ENCODE data around the gene DNAJC16. TPM values are rescaled to one million over a fixed set of nuclear protein-coding genes. Genes with fewer than 3 reads are reported as not detected.
A peak's percentile ranks its signal among the peaks of the same experiment; 100 is the strongest.
"Not testable (repeated sequence)": the region's sequence is repeated elsewhere in the genome, so short reads cannot be mapped to it uniquely, and the experiment has no call there.

Gene DNAJC16
- total and polyA plus RNA-seq, 4 donors = 3.3 to 14.2 (median 11.1) TPM

GRCh38 chr1:15603966-15604282 is 77.3 kb downstream of the DNAJC16 start:
- Histone ChIP-seq H3K27ac (ENCODE audit: low read depth in 1 of 2, low read length in 2 of 2) (peak overlapping the region; percentile 70 to 86), H3K9ac (ENCODE audit: low read depth in 1 of 2, low read length in 2 of 2) (peak overlapping the region in 1 of 2 donors; percentile 36), H3K4me3 (ENCODE audit: low read depth in 1 of 3, low read length in 3 of 3) (peak overlapping the region; percentile 67 to 97 (median 75)), H3K4me1 (ENCODE audit: control insufficient read depth in 4 of 4, insufficient read depth in 4 of 4, low read length in 3 of 4) (peaks cover 3 to 37% (median 25%) of the 10 kb centered on the region in 4 donors)
- H3K27me3 ChIP-seq (ENCODE audit: control insufficient read depth in 4 of 4, insufficient read depth in 4 of 4, low read length in 3 of 4); H3K36me3 ChIP-seq (ENCODE audit: control insufficient read depth in 4 of 4, insufficient read depth in 3 of 4, low read depth in 1 of 4, low read length in 3 of 4); DNase-seq (ENCODE audit: low spot score); H3K9me3 ChIP-seq (ENCODE audit: control insufficient read depth in 4 of 4, low read length in 3 of 4): not testable (repeated sequence)
- TF ChIP-seq HNF4A (conservative IDR thresholded peaks at IDR 0.05) (peak in 1 of 2 donors; percentile 1), FOXA2 (IDR thresholded peaks at IDR 0.05) (peak; percentile 9), RXRA (IDR thresholded peaks at IDR 0.05) (peak; percentile 28 to 42)
- 47% methylated on average over 13 of the region's 13 CpGs for WGBS

GRCh38 chr1:15604400-15604799 is 77.8 kb downstream of the DNAJC16 start:
- not testable (repeated sequence) for H3K4me3 ChIP-seq (ENCODE audit: low read depth in 1 of 3, low read length in 3 of 3); H3K9ac ChIP-seq (ENCODE audit: low read depth in 1 of 2, low read length in 2 of 2); H3K9me3 ChIP-seq (ENCODE audit: control insufficient read depth in 4 of 4, low read length in 3 of 4); H3K27me3 ChIP-seq (ENCODE audit: control insufficient read depth in 4 of 4, insufficient read depth in 4 of 4, low read length in 3 of 4); H3K36me3 ChIP-seq (ENCODE audit: control insufficient read depth in 4 of 4, insufficient read depth in 3 of 4, low read depth in 1 of 4, low read length in 3 of 4); DNase-seq (ENCODE audit: low spot score)
- Histone ChIP-seq H3K27ac (ENCODE audit: low read depth in 1 of 2, low read length in 2 of 2) (peak overlapping the region in 1 of 2 donors; percentile 70), H3K4me1 (ENCODE audit: control insufficient read depth in 4 of 4, insufficient read depth in 4 of 4, low read length in 3 of 4) (peaks cover 3 to 37% (median 25%) of the 10 kb centered on the region in 4 donors)
- 97% methylated on average over 21 of the region's 21 CpGs for WGBS

DNA sequence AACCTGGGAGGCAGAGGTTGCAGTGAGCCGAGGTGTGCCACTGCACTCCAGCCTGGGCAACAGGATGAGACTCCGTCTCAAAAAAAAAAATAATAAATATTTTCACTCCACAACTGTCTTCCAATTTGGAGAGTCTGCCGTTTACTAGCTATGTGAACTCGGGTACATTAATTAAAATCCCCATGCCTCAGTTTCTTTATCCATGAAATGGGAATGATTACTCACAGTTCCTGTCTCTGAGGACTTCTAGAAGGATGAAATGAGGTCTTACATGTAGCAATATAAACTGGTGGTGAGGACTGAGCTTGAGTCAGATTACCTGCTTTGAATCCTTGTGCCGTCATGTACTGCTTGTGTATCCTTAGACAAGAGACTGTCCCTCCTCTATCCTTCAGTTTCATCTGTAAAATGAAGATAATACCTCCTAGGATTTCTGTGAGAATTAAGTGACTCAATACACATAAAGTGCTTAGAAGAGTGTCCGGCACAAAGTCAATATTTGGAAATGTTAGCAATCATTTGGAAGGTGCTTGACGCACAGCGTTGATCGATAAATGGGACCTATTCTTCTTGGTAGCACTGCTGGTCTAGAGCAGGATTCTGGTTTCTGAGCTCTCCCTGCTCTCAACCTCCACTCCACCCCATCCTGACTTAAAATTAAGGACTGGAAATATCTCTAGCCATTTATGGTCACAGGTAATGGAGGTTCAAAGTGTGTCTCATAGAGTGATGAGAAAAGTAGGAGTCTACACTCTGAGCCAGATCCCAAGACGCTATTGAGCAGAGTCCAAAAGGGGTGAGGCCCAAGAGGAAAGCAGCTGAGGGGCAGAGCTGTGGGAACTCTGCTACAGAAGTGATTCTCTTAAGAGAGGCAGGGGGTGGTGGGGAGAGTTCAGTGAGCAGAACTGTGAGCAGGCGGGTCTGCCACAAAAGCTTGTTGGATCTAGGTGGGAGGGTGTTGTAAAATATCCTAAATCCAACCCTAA is 79.0 kb downstream of the DNAJC16 start:
- no peaks in the 10 kb centered on the region for H3K27me3 ChIP-seq (ENCODE audit: control insufficient read depth in 4 of 4, insufficient read depth in 4 of 4, low read length in 3 of 4)
- 61% methylated on average over 11 of the region's 11 CpGs for WGBS
- DNase-seq (ENCODE audit: low spot score) = no peak
- TF ChIP-seq RXRA (IDR thresholded peaks at IDR 0.05) (peak; percentile 42 to 54), YY1 (IDR thresholded peaks at IDR 0.05) (no peak), FOXA1 (IDR thresholded peaks at IDR 0.05) (no peak), JUND (IDR thresholded peaks at IDR 0.05) (peak in 1 of 2 donors; percentile 31), MAX (IDR thresholded peaks at IDR 0.05) (no peak), GABPA (IDR thresholded peaks at IDR 0.05 in 1 of 2, conservative IDR thresholded peaks at IDR 0.05 in 1 of 2) (no peak), SP1 (IDR thresholded peaks at IDR 0.05) (peak; percentile 28), HNF4A (conservative IDR thresholded peaks at IDR 0.05) (peak; percentile 49 to 65)
- TF ChIP-seq, protein P1, sequence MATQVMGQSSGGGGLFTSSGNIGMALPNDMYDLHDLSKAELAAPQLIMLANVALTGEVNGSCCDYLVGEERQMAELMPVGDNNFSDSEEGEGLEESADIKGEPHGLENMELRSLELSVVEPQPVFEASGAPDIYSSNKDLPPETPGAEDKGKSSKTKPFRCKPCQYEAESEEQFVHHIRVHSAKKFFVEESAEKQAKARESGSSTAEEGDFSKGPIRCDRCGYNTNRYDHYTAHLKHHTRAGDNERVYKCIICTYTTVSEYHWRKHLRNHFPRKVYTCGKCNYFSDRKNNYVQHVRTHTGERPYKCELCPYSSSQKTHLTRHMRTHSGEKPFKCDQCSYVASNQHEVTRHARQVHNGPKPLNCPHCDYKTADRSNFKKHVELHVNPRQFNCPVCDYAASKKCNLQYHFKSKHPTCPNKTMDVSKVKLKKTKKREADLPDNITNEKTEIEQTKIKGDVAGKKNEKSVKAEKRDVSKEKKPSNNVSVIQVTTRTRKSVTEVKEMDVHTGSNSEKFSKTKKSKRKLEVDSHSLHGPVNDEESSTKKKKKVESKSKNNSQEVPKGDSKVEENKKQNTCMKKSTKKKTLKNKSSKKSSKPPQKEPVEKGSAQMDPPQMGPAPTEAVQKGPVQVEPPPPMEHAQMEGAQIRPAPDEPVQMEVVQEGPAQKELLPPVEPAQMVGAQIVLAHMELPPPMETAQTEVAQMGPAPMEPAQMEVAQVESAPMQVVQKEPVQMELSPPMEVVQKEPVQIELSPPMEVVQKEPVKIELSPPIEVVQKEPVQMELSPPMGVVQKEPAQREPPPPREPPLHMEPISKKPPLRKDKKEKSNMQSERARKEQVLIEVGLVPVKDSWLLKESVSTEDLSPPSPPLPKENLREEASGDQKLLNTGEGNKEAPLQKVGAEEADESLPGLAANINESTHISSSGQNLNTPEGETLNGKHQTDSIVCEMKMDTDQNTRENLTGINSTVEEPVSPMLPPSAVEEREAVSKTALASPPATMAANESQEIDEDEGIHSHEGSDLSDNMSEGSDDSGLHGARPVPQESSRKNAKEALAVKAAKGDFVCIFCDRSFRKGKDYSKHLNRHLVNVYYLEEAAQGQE (IDR thresholded peaks at IDR 0.05) = no peak
- H3K9me3 ChIP-seq (ENCODE audit: control insufficient read depth in 4 of 4, low read length in 3 of 4) = no peaks in the 10 kb centered on the region
- H3K4me1 ChIP-seq (ENCODE audit: control insufficient read depth in 4 of 4, insufficient read depth in 4 of 4, low read length in 3 of 4) = peaks cover 3 to 37% (median 25%) of the 10 kb centered on the region in 4 donors
- H3K9ac ChIP-seq (ENCODE audit: low read depth in 1 of 2, low read length in 2 of 2) = no peak overlapping the region
- no peak overlapping the region for H3K4me3 ChIP-seq (ENCODE audit: low read depth in 1 of 3, low read length in 3 of 3)
- peak overlapping the region in 1 of 2 donors; percentile 20 for H3K27ac ChIP-seq (ENCODE audit: low read depth in 1 of 2, low read length in 2 of 2)
- no peaks in the 10 kb centered on the region for H3K36me3 ChIP-seq (ENCODE audit: control insufficient read depth in 4 of 4, insufficient read depth in 3 of 4, low read depth in 1 of 4, low read length in 3 of 4)
